HG03378 (cell line): Measurements from ENCODE around the gene XIST.
"Not testable (repeated sequence)": the region's sequence is repeated elsewhere in the genome, so short reads cannot be mapped to it uniquely, and the experiment has no call there.

ENCODE experiments used
- ATAC-seq: cut with Tn5 transposase; IDR thresholded peaks from one replicate; pipeline ENCODE4 v1.9.1; 2021; ENCODE audit warnings: mild to moderate bottlenecking, moderate library complexity; ENCODE audit not compliant: unreplicated experiment

Gene XIST

GRCh38 chrX:73840120-73840924, 12.2 kb downstream of the XIST start:
- no peak for ATAC-seq

- no peak for ATAC-seq
Observed at GRCh38 chrX:73839152-73839551, 13.4 kb downstream of the XIST start.

DNA sequence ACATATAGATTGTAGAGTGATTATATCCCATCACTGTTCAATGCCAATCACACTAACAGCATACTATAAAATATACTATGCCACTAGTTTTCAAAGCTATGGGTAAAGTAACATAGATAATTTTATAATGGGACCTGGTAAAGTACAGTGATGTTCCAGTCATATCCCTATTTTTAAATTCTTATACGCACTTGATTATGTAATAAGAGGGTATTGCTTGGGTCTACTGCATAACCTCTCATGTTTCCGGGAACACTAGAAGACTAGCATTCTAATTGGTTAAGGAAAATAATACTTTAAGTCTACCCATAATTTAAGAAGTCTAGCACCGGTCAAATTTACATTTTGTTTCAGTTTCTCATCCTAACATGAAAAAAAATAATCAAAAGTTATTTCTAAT, 14.4 kb downstream of the XIST start:
- no peak for ATAC-seq

- ATAC-seq: no peak
Observed at GRCh38 chrX:73836956-73837477, 15.5 kb downstream of the XIST start.

DNA sequence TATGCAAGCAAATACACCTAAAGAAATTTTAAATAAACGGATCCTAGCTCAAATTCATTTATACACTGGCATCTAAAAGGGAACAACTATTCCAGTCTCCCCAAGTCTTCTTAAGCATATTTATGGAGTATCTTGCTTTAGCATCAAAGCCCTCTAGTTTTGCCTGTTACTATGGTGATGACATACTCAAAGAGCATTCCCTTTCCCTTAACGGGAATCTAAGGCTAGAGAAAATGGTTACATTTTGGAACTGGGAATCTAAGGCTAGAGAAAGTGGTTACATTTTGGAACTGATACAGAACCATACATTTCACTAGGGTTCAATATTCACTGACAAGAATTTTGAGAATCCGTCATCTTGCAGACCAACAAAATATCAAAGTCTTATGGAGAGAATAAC, 18.3 kb downstream of the XIST start:
- ATAC-seq: no peak

GRCh38 chrX:73832319-73832718, 20.2 kb downstream of the XIST start:
- ATAC-seq: no peak

GRCh38 chrX:73831500-73831899, 21.0 kb downstream of the XIST start:
- no peak for ATAC-seq

- no peak for ATAC-seq
Observed at GRCh38 chrX:73830489-73831414, 21.8 kb downstream of the XIST start.

- no peak for ATAC-seq
Observed at GRCh38 chrX:73829890-73830466, 22.5 kb downstream of the XIST start.

DNA sequence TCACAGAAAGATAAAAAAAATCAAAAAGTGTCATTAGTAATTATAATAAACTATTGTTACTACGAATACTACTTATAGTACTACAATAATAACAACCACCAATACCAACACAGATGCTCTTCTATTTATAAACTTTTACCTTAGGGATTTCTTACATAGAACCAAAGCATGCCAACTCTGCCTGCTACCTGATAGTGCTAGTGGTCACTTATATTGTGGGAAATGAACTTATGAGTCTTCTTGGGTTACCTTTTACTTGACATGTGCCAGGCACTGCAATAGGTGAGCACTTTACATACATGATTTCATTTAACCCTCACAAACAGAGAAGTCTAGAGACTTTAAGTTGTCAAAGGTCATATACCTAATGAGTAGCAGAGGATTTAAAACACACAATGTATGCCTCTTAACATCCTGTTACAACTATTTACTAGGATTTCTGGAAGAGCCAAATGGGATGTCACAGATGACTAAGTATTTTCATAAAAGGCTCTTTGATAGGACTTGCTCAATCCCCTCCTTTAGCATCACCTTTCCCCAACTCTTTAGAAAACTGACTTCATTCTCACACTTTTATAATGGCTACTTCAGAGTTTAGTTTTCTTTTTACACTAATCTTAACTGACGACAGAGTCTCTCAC, 24.3 kb downstream of the XIST start:
- ATAC-seq: no peak

DNA sequence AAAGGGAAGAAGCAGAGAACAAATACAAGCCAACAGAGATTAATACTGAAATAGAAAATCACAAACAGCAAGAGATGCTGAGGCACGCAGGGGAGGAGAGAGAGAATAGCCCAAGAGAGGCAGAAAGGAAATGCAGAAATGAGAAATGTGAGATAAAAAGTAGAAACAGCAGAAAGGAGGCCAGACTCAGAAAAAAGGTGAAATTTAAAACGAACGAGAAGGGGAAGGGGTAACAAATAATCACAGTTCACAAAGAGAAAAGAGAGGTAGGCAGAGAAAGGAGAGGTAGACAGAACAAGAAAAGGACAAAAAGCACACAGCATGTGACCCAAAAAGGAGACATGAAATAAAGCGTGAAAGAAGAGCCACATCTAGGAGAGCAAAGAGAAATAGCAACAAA, 25.1 kb downstream of the XIST start:
- no peak for ATAC-seq

DNA sequence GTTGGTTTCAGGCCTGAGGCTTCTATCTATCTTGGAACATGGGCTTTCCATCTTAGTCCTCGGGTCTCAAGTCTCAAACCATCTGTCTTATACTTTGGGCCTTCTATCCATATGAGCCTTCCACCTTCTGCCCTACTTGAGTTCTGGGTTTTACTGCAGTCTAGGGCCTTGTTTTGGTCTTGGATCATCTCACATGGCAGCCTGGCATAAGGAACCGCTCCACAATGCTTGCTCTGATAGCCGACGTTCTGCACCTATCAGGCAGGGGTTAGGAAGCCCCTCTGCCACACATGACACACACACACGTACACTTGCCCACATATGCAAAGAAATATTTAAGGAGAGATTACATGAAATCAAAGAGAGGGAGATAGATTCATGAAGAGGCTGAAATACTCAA, 25.5 kb downstream of the XIST start:
- no peak for ATAC-seq

- ATAC-seq: no peak
Observed at GRCh38 chrX:73825569-73825968, 26.9 kb downstream of the XIST start.

DNA sequence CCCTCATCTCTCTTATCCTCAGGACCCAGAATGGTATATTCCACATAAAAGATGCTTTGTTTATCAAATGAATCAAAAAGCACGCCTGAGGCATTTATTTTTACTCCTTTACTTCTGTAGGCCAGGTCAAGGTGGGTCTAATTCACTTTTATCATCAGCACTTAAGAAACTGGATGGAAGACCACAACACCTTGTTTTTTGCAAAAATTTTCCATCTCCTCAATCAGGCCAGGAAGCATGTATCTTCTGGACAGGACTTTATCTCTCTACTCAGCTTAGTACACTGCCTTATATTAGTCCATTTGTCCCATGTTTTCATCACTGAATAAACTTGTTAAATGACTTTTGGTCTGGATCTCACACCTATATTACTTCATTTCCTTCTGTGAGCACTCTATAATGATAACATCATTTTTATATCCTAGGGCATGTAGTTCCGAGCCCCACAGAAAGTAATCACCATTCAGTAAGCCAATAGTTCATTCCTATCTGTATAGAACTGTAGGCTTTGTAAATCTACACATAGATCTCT, 29.0 kb downstream of the XIST start:
- no peak for ATAC-seq

DNA sequence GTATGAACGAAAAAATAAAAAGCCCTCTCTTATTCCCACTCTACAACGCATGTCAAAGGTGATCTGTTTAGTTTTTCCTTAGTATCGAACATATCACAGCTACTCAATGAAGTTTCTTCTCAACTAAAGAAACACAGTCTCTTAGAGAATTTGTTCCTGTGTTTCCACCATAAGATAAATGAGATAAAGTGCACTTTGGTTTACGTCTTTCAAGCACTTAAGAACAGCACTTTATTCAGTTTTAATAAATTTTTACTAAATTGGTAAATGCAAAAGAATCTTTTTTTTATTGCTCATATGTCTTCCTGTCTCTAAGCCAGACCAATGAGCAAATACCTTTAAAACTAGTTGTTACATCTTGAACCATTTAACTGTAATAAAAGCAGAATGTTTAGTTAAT, 29.7 kb downstream of the XIST start:
- no peak for ATAC-seq

DNA sequence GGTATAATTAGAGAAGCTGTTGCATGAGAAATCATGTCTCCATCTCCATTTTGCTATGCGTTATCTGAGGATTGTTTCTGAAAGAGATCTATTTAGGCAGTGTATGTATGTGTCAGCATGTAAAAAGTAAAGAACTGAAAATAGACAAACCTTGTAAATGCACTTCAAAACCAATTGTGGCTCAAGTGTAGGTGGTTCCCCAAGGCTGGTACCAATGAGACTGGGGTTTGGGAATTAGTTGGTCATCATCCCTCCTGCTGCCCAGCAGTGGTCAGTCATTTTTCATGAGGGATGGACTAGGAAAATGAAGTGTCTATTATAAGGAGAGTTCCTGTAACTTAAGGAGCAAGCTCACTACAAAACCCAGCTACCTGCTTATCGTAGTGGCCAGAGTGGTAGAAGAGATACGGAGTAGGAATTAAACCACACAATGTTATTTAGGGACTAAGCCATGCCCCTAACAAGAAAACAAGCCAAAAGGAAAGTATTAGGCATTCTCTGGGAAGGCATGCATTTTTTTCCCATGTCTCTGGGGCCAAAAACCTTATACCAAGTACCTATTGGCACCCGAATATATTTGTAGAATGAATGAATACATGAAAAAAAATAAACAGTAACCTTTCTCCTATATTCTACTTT, 30.5 kb downstream of the XIST start:
- no peak for ATAC-seq

DNA sequence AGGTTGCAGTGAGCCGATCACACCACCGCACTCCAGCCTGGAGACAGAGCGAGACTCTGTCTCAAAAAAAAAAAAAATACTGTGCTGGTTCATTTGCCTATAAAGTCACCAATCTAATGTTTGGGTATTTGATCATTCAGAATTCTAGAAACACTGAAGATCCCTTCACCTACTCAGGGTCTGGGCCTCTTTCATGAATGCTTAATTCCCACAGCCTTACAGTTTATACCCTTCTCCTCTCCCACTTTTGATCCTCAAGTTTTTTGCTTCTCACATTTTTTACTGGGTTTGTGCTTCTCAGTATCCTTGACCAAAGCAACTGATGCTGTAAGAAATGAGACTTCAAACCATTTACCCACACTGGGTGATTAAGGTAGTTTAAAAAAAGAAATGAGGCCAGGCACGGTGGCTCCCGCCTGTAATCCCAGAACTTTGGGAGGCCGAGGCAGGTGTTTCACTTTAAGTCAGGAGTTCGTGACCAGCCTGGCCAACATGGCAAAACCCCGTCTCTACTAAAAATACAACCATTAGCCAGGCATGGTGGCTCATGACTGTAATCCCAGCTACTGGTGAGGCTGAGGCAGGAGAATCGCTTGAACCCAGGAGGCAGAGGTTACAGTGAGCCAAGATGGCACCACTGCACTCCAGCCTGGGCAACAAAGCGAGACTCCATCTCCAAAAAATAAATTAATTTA, 32.5 kb downstream of the XIST start:
- not testable (repeated sequence) for ATAC-seq

DNA sequence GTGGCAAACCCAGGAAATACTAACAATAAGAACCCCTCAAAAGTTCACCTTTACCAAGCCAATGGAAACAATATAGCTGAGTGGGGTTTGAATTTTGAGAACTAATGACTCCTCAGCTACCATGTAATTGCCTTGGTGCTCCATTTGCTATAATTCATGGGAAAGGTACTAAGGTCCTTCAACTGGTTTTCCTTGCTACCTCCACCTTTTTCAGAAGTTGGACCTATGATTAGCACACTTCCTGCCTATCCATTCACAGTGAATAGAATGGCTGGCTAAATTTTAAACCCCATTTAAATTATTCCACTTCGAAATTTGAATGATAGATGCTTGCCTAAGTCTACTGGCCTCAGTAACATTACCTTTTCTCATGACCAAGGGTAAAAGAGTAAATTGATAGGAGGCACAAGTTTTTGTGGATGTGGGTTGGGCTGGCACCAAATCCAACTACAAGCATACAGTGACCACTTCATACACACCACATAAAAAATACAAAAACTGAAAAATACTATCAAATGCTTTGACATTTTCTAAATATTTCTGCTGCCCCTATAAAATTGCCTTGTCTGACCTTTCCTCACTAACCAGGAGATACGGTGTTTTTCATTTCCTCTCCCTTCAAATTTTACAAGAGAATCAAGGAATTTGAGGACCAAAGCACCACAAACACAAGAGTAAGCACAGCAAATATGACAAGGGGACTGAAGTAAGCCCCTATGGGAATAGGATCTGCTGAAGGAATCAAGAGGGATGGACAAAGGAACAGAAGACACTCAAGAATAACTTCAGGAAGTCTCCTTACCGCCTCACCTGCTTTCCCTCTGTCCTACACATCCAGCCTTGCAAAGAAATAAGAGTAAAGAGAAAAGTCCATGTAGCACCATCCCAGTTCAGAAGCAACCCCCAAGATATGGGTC, 34.1 kb downstream of the XIST start:
- no peak for ATAC-seq
